ENCODE measurements around the gene CC2D2B.

GRCh38 chr10:95877881-95878280, 29.9 kb upstream of the CC2D2B start:
- TF ChIP-seq CTCF (IDR thresholded peaks at IDR 0.05; ENCODE audit: low read depth, low read length) = no peak
- no peak for TF ChIP-seq EZH2phosphoT487 (IDR thresholded peaks at IDR 0.05; ENCODE audit: low read depth)

All from OCI-LY3 (cell line).